MM.1S (cell line): Measurements from ENCODE around the gene ZNF343.
"Not testable (repeated sequence)": the region's sequence is repeated elsewhere in the genome, so short reads cannot be mapped to it uniquely, and the experiment has no call there.

Experiments used
- CTCF ChIP-seq: fragments of 300-600 bp; sonication (generic); IDR thresholded peaks from 2 replicates; pipeline ENCODE4 v1.5.1; 2016; ENCODE audit warnings: antibody characterized with exemption, low read length, mixed read lengths
- EZH2 ChIP-seq: fragments of 300-600 bp; sonication (generic); optimal IDR thresholded peaks from 2 replicates; pipeline ENCODE3; 2017; ENCODE audit warnings: low read depth, mild to moderate bottlenecking, antibody characterized with exemption, low read length, mixed read lengths
- EZH2phosphoT487 ChIP-seq: fragments of 300-600 bp; sonication (generic); IDR thresholded peaks from 2 replicates; pipeline ENCODE4 v1.6.1; 2018; ENCODE audit warnings: antibody characterized with exemption, low read length

GRCh38 chr20:2502808-2503384, 5.8 kb downstream of the ZNF343 start:
- not testable (repeated sequence) for TF ChIP-seq CTCF, EZH2, EZH2phosphoT487
